H1 (cell line): ENCODE data around the gene CERS1. TPM values are rescaled to one million over a fixed set of nuclear protein-coding genes. Genes with fewer than 3 reads are reported as not detected.

Experiments used
- CTCF ChIA-PET: fragments of 300-600 bp; sonication (Branson Sonifier 250); formaldehyde crosslinking; loops from one replicate; lab custom pipeline; 2021; ENCODE audit not compliant: partially characterized antibody; lab: Charles Lee
- POLR2A ChIA-PET: fragments of 300-600 bp; sonication (Branson Sonifier 250); formaldehyde crosslinking; loops from one replicate; lab custom pipeline; 2021; ENCODE audit warnings: inconsistent platforms; ENCODE audit not compliant: partially characterized antibody; lab: Charles Lee
- DNase-seq, 2 experiments: peaks; one replicate each; pipeline versions ENCODE4 v3.0.0 to v3.0.0-alpha.2; 2010 to 2022; ENCODE audit warnings: low spot score in 2 of 2, low read depth in 1 of 2, mixed read lengths in 1 of 2
- FAIRE-seq: peaks from 2 replicates; lab custom pipeline; 2011; peaks lifted over from hg19 to GRCh38; lab: Jason Lieb, UNC
- H2AFZ ChIP-seq: 2 replicates; pipeline ENCODE4 v1.8.1; 2012; ENCODE audit warnings: low read length, inconsistent platforms
- H2AK5ac ChIP-seq: 2 replicates; pipeline ENCODE4 v1.6.1; 2013; ENCODE audit warnings: low read depth, low read length
- H2BK120ac ChIP-seq: replicated peaks from 2 replicates; pipeline ENCODE3; 2013; ENCODE audit warnings: low read depth, low read length, inconsistent platforms
- H2BK12ac ChIP-seq: 2 replicates; pipeline ENCODE4 v1.6.1; 2013; ENCODE audit warnings: low read depth, low read length
- H2BK15ac ChIP-seq: 2 replicates; pipeline ENCODE4 v1.6.1; 2013; ENCODE audit warnings: low read length
- H2BK20ac ChIP-seq: 2 replicates; pipeline ENCODE4 v1.6.1; 2013; ENCODE audit warnings: low read length
- H2BK5ac ChIP-seq: 2 replicates; pipeline ENCODE4 v1.6.1; 2013; ENCODE audit warnings: low read depth, low read length
- H3K14ac ChIP-seq: 2 replicates; pipeline ENCODE4 v1.6.1; 2013; ENCODE audit warnings: inconsistent platforms; ENCODE audit not compliant: insufficient read length
- H3K18ac ChIP-seq: 2 replicates; pipeline ENCODE4 v1.6.1; 2013; ENCODE audit warnings: low read length; ENCODE audit errors: extremely low read depth
- H3K23ac ChIP-seq: 2 replicates; pipeline ENCODE4 v1.6.1; 2013; ENCODE audit warnings: inconsistent platforms; ENCODE audit not compliant: insufficient read length
- H3K23me2 ChIP-seq: 2 replicates; pipeline ENCODE4 v1.6.1; 2013; ENCODE audit warnings: low read depth, low read length
- H3K27ac ChIP-seq: 2 replicates; pipeline ENCODE4 v1.6.1; 2011; ENCODE audit warnings: low read depth, low read length, inconsistent platforms
- H3K27me3 ChIP-seq, 4 experiments: replicated peaks in 1 of 4; 1 replicate in 1 of 4; 2 replicates in 3 of 4; pipeline versions ENCODE4 v1.6.1 to v1.8.1; 2011 to 2013; ENCODE audit warnings: low read length in 3 of 4, mild to moderate bottlenecking in 3 of 4, inconsistent platforms in 2 of 4, mixed read lengths in 2 of 4, moderate library complexity in 1 of 4; ENCODE audit not compliant: control insufficient read depth in 3 of 4, insufficient read depth in 3 of 4; ENCODE audit errors: extremely low read depth in 1 of 4
- H3K36me3 ChIP-seq, 4 experiments: 2 replicates each; pipeline versions ENCODE4 v1.6.1 to v1.8.1; 2011 to 2013; ENCODE audit warnings: mild to moderate bottlenecking in 4 of 4, low read length in 3 of 4, moderate library complexity in 2 of 4, control low read depth in 1 of 4, inconsistent platforms in 1 of 4; ENCODE audit not compliant: insufficient read depth in 4 of 4, control insufficient read depth in 2 of 4
- H3K4ac ChIP-seq: replicated peaks from 2 replicates; pipeline ENCODE3; 2013; ENCODE audit warnings: low read length, low read depth, mixed read lengths, inconsistent platforms; ENCODE audit not compliant: insufficient read length
- H3K4me1 ChIP-seq, 4 experiments: replicated peaks in 1 of 4; 1 replicate in 1 of 4; 2 replicates in 3 of 4; pipeline versions ENCODE4 v1.6.1 to v1.8.1; 2011 to 2013; ENCODE audit warnings: low read length in 3 of 4, inconsistent platforms in 2 of 4, mixed read lengths in 1 of 4; ENCODE audit not compliant: insufficient read depth in 4 of 4, control insufficient read depth in 3 of 4
- H3K4me2 ChIP-seq, 2 experiments: 2 replicates each; pipeline versions ENCODE4 v1.6.1 to v1.8.1; 2011 to 2013; ENCODE audit warnings: low read depth in 2 of 2, low read length in 2 of 2, control low read depth in 1 of 2, inconsistent platforms in 1 of 2, mild to moderate bottlenecking in 1 of 2; ENCODE audit not compliant: insufficient read depth in 1 of 2
- H3K4me3 ChIP-seq, 4 experiments: fragments of 200-600, 300-600 bp in 1 of 4; sonication (generic), shearing (Covaris generic), sonication (Bioruptor Twin) in 1 of 4; 2 replicates each; pipeline versions ENCODE4 v1.5.1 to v1.8.1; 2011 to 2016; ENCODE audit warnings: low read length in 4 of 4, low read depth in 3 of 4, control low read depth in 2 of 4, inconsistent platforms in 2 of 4, mild to moderate bottlenecking in 2 of 4, mixed read lengths in 1 of 4, moderate library complexity in 1 of 4; ENCODE audit not compliant: insufficient read depth in 2 of 4; ENCODE audit errors: extremely low read depth in 1 of 4
- H3K56ac ChIP-seq: replicated peaks from 2 replicates; pipeline ENCODE3; 2013; ENCODE audit warnings: low read depth, mild to moderate bottlenecking, mixed read lengths, low read length, inconsistent platforms; ENCODE audit not compliant: insufficient read length
- H3K79me1 ChIP-seq: 2 replicates; pipeline ENCODE4 v1.6.1; 2013; ENCODE audit warnings: low read depth, low read length, control low read depth
- H3K79me2 ChIP-seq, 2 experiments: 2 replicates each; pipeline versions ENCODE4 v1.6.1 to v1.8.1; 2012 to 2013; ENCODE audit warnings: low read length in 2 of 2, mild to moderate bottlenecking in 2 of 2, inconsistent platforms in 1 of 2; ENCODE audit not compliant: insufficient read depth in 2 of 2, control insufficient read depth in 1 of 2
- H3K9ac ChIP-seq, 4 experiments: replicated peaks in 1 of 4; 1 replicate in 1 of 4; 2 replicates in 3 of 4; pipeline versions ENCODE4 v1.6.1 to v1.8.1; 2011 to 2013; ENCODE audit warnings: low read depth in 3 of 4, low read length in 3 of 4, control low read depth in 2 of 4, mild to moderate bottlenecking in 2 of 4, moderate library complexity in 2 of 4, inconsistent platforms in 1 of 4; ENCODE audit errors: extremely low read depth in 1 of 4
- H3K9me3 ChIP-seq, 2 experiments: 2 replicates each; pipeline versions ENCODE4 v1.6.1 to v1.8.1; 2012 to 2013; ENCODE audit warnings: mild to moderate bottlenecking in 2 of 2, moderate library complexity in 2 of 2, control low read depth in 1 of 2, inconsistent platforms in 1 of 2, low read depth in 1 of 2, low read length in 1 of 2, mixed read lengths in 1 of 2; ENCODE audit not compliant: insufficient read depth in 2 of 2
- H4K20me1 ChIP-seq, 2 experiments: replicated peaks in 1 of 2; 2 replicates each; pipeline versions ENCODE3 to v1.8.1; 2011 to 2013; ENCODE audit warnings: inconsistent platforms in 2 of 2, low read length in 2 of 2, mild to moderate bottlenecking in 1 of 2; ENCODE audit not compliant: insufficient read depth in 2 of 2, control insufficient read depth in 1 of 2
- H4K5ac ChIP-seq: 2 replicates; pipeline ENCODE4 v1.6.1; 2013; ENCODE audit warnings: low read length, low read depth, mixed read lengths, inconsistent platforms; ENCODE audit not compliant: insufficient read length
- H4K8ac ChIP-seq: 2 replicates; pipeline ENCODE4 v1.8.0; 2013; ENCODE audit warnings: mild to moderate bottlenecking, moderate library complexity, low read length, inconsistent platforms; ENCODE audit not compliant: insufficient read depth; ENCODE audit errors: extremely low read depth
- H4K91ac ChIP-seq: replicated peaks from 2 replicates; pipeline ENCODE3; 2013; ENCODE audit warnings: low read length, mixed read lengths, inconsistent platforms; ENCODE audit not compliant: insufficient read length
- KDM1A ChIP-seq: fragments of 200-600, 300-600 bp; sonication (generic); IDR thresholded peaks from 2 replicates; pipeline ENCODE4 v1.7.1; 2016; ENCODE audit warnings: mild to moderate bottlenecking, low read length, borderline replicate concordance
- KDM5A ChIP-seq: fragments of 200-600 bp; IDR thresholded peaks from 2 replicates; pipeline ENCODE4 v1.7.1; 2012; ENCODE audit warnings: mild to moderate bottlenecking, low read length, inconsistent platforms, mixed read lengths
- RXRA ChIP-seq: IDR thresholded peaks from 2 replicates; pipeline ENCODE4 v1.6.1; 2011; ENCODE audit warnings: low read depth, mild to moderate bottlenecking, low read length, moderate library complexity; ENCODE audit not compliant: insufficient read depth
- WGBS, 2 experiments: shearing (Covaris generic) in 1 of 2; methylation state at CpG; one replicate each; pipeline versions ENCODE4 v1.1.6 to v1.1.7; 2013 to 2015; ENCODE audit warnings: low lambda C conversion rate in 2 of 2, mixed read lengths in 2 of 2, inconsistent platforms in 1 of 2, low coverage in 1 of 2, missing lambda C conversion rate in 1 of 2; ENCODE audit not compliant: insufficient replicate concordance in 2 of 2, insufficient coverage in 1 of 2, insufficient read length in 1 of 2; ENCODE audit errors: extremely low coverage in 1 of 2, missing lambda C conversion rate in 1 of 2; 5-methylcytosine and 5-hydroxymethylcytosine counted together
- polyA plus RNA-seq, 7 experiments: library from polyadenylated mRNA; depleted of rRNA in 3 of 7; stranded (reverse) in 5 of 7; unstranded in 2 of 7; fragments of >200 nt in 5 of 7; fragments of 200-250 nt in 2 of 7; gene quantifications; 1 replicate in 5 of 7; 2 replicates in 1 of 7; 4 replicates in 1 of 7; pipeline versions ENCODE4 v1.2.1 to v1.2.3, GENCODE V29; 2011 to 2013; ENCODE audit warnings: missing spikeins in 2 of 7, mixed read lengths in 2 of 7
- total RNA-seq: library from RNA; stranded (reverse); fragmentation: NEBNext Ultra II Directional; extraction: Animal tissue kit (Norgen Biotek cat#: 25700); gene quantifications from 2 replicates; pipeline ENCODE4 v1.2.1, GENCODE V29; 2021

Gene CERS1
- total and polyA plus RNA-seq, 2 of the 8 experiments (the other 6 are each of a cell fraction or from before 2014, with no cell fraction given): 18.6 to 51.0 TPM

DNA sequence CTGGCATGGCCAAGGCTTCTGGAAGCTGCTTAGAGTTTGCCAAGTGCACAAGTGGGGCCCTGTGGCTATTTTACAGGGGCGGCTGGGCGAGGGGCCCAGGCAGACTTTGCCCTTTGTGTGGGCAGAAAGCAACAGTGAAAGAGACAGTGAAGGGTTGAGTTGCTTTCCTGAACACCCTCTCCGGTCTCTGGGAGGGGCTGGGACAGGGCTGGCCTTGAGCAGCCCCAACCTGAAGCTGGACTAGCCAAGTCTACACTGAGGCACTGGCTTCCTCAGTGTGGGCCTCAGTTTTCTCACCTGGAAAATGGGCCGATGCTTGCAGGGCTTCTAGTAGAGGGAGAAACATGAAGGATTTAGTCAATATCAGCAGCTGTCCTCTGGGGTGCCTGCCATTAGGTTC is 47.5 kb upstream of the CERS1 start:
- Histone ChIP-seq H3K4me2 (no peak overlapping the region), H3K4me3 (no peak overlapping the region), H3K9me3 (no peaks in the 10 kb centered on the region), H3K23me2 (peaks cover 10% of the 10 kb centered on the region; the same call in 1 of the 2 replicates), H4K20me1 (peaks cover 1 to 2% of the 10 kb centered on the region in 2 experiments), H3K79me2 (peaks cover 0 to 5% of the 10 kb centered on the region in 2 experiments; a peak in 1 of 4 replicates), H3K9ac (no peak overlapping the region), H2BK15ac (no peak overlapping the region), H3K27me3 (no peaks in the 10 kb centered on the region), H2AK5ac (no peak overlapping the region), H3K18ac (no peak overlapping the region)
- 84% methylated on average over 4 of the region's 4 CpGs; no CpG with 5 or more reads in 1 of the 2 experiments for WGBS, 2 experiments
- CTCF ChIA-PET: interaction anchor here (1.2 to 2.2 kb wide), 4 partner anchors 10 to 43 kb away, joined by 3 to 10 read pairs (median 4); no protein-coding TSS in a partner anchor
- no peak for DNase-seq
- TF ChIP-seq RXRA (no peak), KDM5A (no peak), KDM1A (0 out of 2 replicates have a peak, but pooled peaks have one; percentile 27)
- TF ChIP-seq, all 59 proteins: peak for 1
- Histone ChIP-seq H3K4ac (no peak overlapping the region), H3K4me1 (peaks cover 5 to 18% (median 9%) of the 10 kb centered on the region in 4 experiments), H3K36me3 (peaks cover 0 to 7% (median 0%) of the 10 kb centered on the region in 4 experiments; a peak in 2 of 8 replicates), H4K5ac (no peak overlapping the region), H3K27ac (no peak overlapping the region), H4K8ac (no peak overlapping the region), H2BK12ac (no peak overlapping the region), H3K56ac (no peak overlapping the region), H2AFZ (no peak overlapping the region), H3K14ac (no peak overlapping the region), H2BK120ac (no peak overlapping the region), H2BK20ac (no peak overlapping the region), H4K91ac (no peak overlapping the region), H3K79me1 (peaks cover 3% of the 10 kb centered on the region; the same call in 1 of the 2 replicates), H3K23ac (no peak overlapping the region), H2BK5ac (no peak overlapping the region)
- POLR2A ChIA-PET: interaction anchor here (0.6 to 2.3 kb wide), 9 partner anchors 8 to 77 kb away, joined by 3 to 10 read pairs (median 4); no protein-coding TSS in a partner anchor
- no peak for FAIRE-seq
